Thoracic aorta (tissue), 2 donors: ENCODE measurements around the gene GRM2. TPM values are rescaled to one million over a fixed set of nuclear protein-coding genes. Genes with fewer than 3 reads are reported as not detected.
"Not testable (repeated sequence)": the region's sequence is repeated elsewhere in the genome, so short reads cannot be mapped to it uniquely, and the experiment has no call there.

Source experiments
- ATAC-seq: fragments of 150-250 bp; one replicate; pipeline ENCODE4 v1.8.0; 2017; ENCODE audit warnings: low read depth; ENCODE audit not compliant: insufficient number of reproducible peaks, low FRiP score
- DNase-seq: peaks from one replicate; pipeline ENCODE4 v3.0.0-alpha.2; 2020; ENCODE audit warnings: low spot score
- H3K27ac ChIP-seq, 2 donors: fragments of 200-600 bp; sonication (generic); 1 replicate in 1 of 2; 2 replicates in 1 of 2; pipeline ENCODE4 v1.5.1; 2016; ENCODE audit warnings: mild to moderate bottlenecking in 2 of 2, moderate library complexity in 2 of 2
- H3K27me3 ChIP-seq: fragments of 200-600 bp; sonication (generic); replicated peaks from 2 replicates; pipeline ENCODE4 v1.6.0; 2016; ENCODE audit warnings: mild to moderate bottlenecking; ENCODE audit not compliant: insufficient read depth
- H3K36me3 ChIP-seq: fragments of 200-600 bp; sonication (generic); one replicate; pipeline ENCODE4 v1.5.1; 2016
- H3K4me1 ChIP-seq, 2 donors: fragments of 200-600 bp; sonication (generic); 1 replicate in 1 of 2; 2 replicates in 1 of 2; pipeline versions ENCODE4 v1.5.1 to v1.6.0; 2016; ENCODE audit warnings: low read depth in 2 of 2, mild to moderate bottlenecking in 1 of 2; ENCODE audit not compliant: control insufficient read depth in 1 of 2
- H3K4me3 ChIP-seq: fragments of 200-600 bp; sonication (generic); 2 replicates; pipeline ENCODE4 v1.5.1; 2016; ENCODE audit warnings: mild to moderate bottlenecking
- H3K9me3 ChIP-seq: fragments of 200-600 bp; sonication (generic); 2 replicates; pipeline ENCODE4 v1.5.1; 2016
- total RNA-seq, 2 donors: library from RNA; depleted of rRNA; stranded (reverse); fragments of >200 nt; gene quantifications; one replicate each; pipeline versions ENCODE4 v1.1.0 to v1.2.3, GENCODE V29; 2016
- TF ChIP-seq, protein P1 (sequence below): fragments of 200-600 bp; sonication (generic); IDR thresholded peaks from one replicate; pipeline ENCODE4 v1.5.1; 2019; ENCODE audit warnings: antibody characterized with exemption

The GRM2 gene
- total RNA-seq, 2 donors from 2014 or later = 0.49 to 0.54 TPM

DNA sequence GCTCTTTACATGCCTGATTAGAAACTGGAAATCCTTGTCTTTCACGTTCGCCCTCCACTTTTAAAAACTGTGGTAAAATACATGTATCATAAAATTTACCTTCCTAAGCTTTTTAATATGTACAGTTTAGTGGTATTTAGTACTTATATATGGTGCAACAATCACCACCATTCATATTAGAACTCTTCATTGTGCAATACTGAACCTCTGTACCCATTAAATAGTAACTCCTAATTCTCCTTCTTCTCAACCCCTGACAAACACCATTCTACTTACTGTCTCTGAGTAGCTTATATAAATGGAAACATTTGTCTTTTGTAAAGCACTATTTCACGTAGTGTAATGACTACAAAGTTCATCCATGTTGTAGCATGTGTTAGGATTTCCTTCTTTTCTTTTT, 28.2 kb downstream of the GRM2 start:
- H3K27me3 ChIP-seq = no peaks in the 10 kb centered on the region
- DNase-seq (no peak), ATAC-seq (no peak)

GRCh38 chr3:51735950-51736349, 29.1 kb downstream of the GRM2 start:
- Histone ChIP-seq H3K27me3 (no peaks in the 10 kb centered on the region), H3K4me3 (no peak overlapping the region)
- TF ChIP-seq, protein P1, sequence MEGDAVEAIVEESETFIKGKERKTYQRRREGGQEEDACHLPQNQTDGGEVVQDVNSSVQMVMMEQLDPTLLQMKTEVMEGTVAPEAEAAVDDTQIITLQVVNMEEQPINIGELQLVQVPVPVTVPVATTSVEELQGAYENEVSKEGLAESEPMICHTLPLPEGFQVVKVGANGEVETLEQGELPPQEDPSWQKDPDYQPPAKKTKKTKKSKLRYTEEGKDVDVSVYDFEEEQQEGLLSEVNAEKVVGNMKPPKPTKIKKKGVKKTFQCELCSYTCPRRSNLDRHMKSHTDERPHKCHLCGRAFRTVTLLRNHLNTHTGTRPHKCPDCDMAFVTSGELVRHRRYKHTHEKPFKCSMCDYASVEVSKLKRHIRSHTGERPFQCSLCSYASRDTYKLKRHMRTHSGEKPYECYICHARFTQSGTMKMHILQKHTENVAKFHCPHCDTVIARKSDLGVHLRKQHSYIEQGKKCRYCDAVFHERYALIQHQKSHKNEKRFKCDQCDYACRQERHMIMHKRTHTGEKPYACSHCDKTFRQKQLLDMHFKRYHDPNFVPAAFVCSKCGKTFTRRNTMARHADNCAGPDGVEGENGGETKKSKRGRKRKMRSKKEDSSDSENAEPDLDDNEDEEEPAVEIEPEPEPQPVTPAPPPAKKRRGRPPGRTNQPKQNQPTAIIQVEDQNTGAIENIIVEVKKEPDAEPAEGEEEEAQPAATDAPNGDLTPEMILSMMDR = no peak

More for the DNA sequence above, 28.2 kb downstream of the GRM2 start:
- no peak overlapping the region for H3K4me3 ChIP-seq
- H3K27ac ChIP-seq = no peak overlapping the region
- no peaks in the 10 kb centered on the region for H3K36me3 ChIP-seq
- TF ChIP-seq, protein P1 = no peak
- no peaks in the 10 kb centered on the region for H3K9me3 ChIP-seq
- H3K4me1 ChIP-seq = no peaks in the 10 kb centered on the region

GRCh38 chr3:51739110-51739509, 32.2 kb downstream of the GRM2 start:
- TF ChIP-seq, protein P1 = no peak
- H3K4me1 ChIP-seq = no peaks in the 10 kb centered on the region
- ATAC-seq (no peak), DNase-seq (no peak)
- H3K27ac ChIP-seq = no peak overlapping the region
- H3K27me3 ChIP-seq = no peaks in the 10 kb centered on the region
- no peaks in the 10 kb centered on the region for H3K9me3 ChIP-seq
- no peak overlapping the region for H3K4me3 ChIP-seq
- no peaks in the 10 kb centered on the region for H3K36me3 ChIP-seq

More at GRCh38 chr3:51735950-51736349, 29.1 kb downstream of the GRM2 start:
- no peaks in the 10 kb centered on the region for H3K36me3 ChIP-seq
- no peaks in the 10 kb centered on the region for H3K4me1 ChIP-seq
- ATAC-seq = no peak
- no peak for DNase-seq
- no peak overlapping the region for H3K27ac ChIP-seq
- H3K9me3 ChIP-seq = no peaks in the 10 kb centered on the region

- H3K27ac ChIP-seq, DNase-seq, H3K4me1 ChIP-seq, H3K27me3 ChIP-seq, H3K36me3 ChIP-seq, H3K4me3 ChIP-seq, H3K9me3 ChIP-seq, ATAC-seq: not testable (repeated sequence)
Observed at GRCh38 chr3:51742320-51742719, 35.5 kb downstream of the GRM2 start.

DNA sequence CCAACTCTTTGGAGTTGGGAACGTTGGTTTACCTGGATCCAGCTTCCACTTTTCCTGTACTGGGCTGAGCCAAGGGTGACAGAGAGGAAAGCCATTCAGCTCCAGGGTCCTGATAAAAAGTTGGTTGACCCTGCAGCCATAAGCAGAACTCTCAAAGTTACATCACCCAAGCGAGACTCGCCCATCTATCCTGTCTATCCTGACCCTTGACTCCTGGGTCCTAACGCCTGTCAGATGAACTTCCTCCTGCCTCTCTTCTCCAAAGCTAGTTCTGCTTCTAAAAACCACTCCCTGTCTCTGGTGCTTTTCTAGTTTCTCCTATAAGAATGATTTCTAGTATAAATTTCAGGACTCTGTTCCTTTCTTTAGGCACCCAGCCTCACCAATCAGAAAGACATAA, 36.1 kb downstream of the GRM2 start:
- ATAC-seq, H3K36me3 ChIP-seq, H3K4me1 ChIP-seq, H3K9me3 ChIP-seq, H3K27me3 ChIP-seq, DNase-seq, H3K4me3 ChIP-seq, H3K27ac ChIP-seq: not testable (repeated sequence)

GRCh38 chr3:51747840-51748239, 41.0 kb downstream of the GRM2 start:
- ATAC-seq (no peak), DNase-seq (no peak)
- Histone ChIP-seq H3K4me3 (no peak overlapping the region), H3K27me3 (no peaks in the 10 kb centered on the region), H3K4me1 (no peaks in the 10 kb centered on the region), H3K36me3 (no peaks in the 10 kb centered on the region), H3K9me3 (no peaks in the 10 kb centered on the region), H3K27ac (no peak overlapping the region)
- TF ChIP-seq, protein P1 = no peak
